Ectodermal cell (in vitro differentiated cells): ENCODE data around the gene ST6GAL2. TPM values are rescaled to one million over a fixed set of nuclear protein-coding genes. Genes with fewer than 3 reads are reported as not detected.

Experiments used
- H3K27ac ChIP-seq: 2 replicates; pipeline ENCODE4 v1.7.0; 2013; ENCODE audit warnings: mild to moderate bottlenecking, low read depth, low read length; ENCODE audit not compliant: insufficient read depth, poor library complexity, severe bottlenecking
- H3K27me3 ChIP-seq: 2 replicates; pipeline ENCODE4 v1.7.0; 2013; ENCODE audit warnings: mild to moderate bottlenecking, low read length; ENCODE audit not compliant: insufficient read depth, control insufficient read depth, poor library complexity, severe bottlenecking
- H3K36me3 ChIP-seq: one replicate; pipeline ENCODE4 v1.7.0; 2013; ENCODE audit warnings: low read length; ENCODE audit not compliant: control insufficient read depth, insufficient read depth
- H3K4me1 ChIP-seq: one replicate; pipeline ENCODE4 v1.7.0; 2013; ENCODE audit warnings: low read length; ENCODE audit not compliant: control insufficient read depth, insufficient read depth
- H3K4me3 ChIP-seq: 2 replicates; pipeline ENCODE4 v1.7.0; 2013; ENCODE audit warnings: low read depth, low read length, control low read depth; ENCODE audit not compliant: insufficient read depth
- H3K9me3 ChIP-seq: 2 replicates; pipeline ENCODE4 v1.7.0; 2013; ENCODE audit warnings: mild to moderate bottlenecking, low read length, moderate library complexity; ENCODE audit not compliant: control insufficient read depth
- WGBS, 2 experiments: methylation state at CpG; one replicate each; pipeline ENCODE4 v1.1.7; 2013; ENCODE audit warnings: missing lambda C conversion rate in 2 of 2; 5-methylcytosine and 5-hydroxymethylcytosine counted together
- polyA plus RNA-seq, 4 experiments: library from polyadenylated mRNA; stranded (reverse); fragments of 50-300 nt; gene quantifications; one replicate each; pipeline ENCODE4 v1.2.3, GENCODE V29; 2013

Gene ST6GAL2
- polyA plus RNA-seq (2013, experiment 1 of 4), result 16.1 TPM
- polyA plus RNA-seq (2013, experiment 2 of 4), result 19.8 TPM
- 10.3 TPM for polyA plus RNA-seq (2013, experiment 3 of 4)
- polyA plus RNA-seq (2013, experiment 4 of 4), result 12.7 TPM

- Histone ChIP-seq H3K4me3 (peak within 1 kb of the TSS; percentile 76), H3K9me3 (no peaks in the 10 kb centered on the region), H3K36me3 (no peaks in the 10 kb centered on the region), H3K4me1 (peaks cover 4% of the 10 kb centered on the region), H3K27me3 (peaks cover 62% of the 10 kb centered on the region), H3K27ac (peak within 1 kb of the TSS; percentile 5)
- 0% methylated on average over 118 of the region's 118 CpGs for WGBS, 2 experiments
Measured at GRCh38 chr2:106885971-106886915, at the start of gene ST6GAL2. Gene ST6GAL2, minus strand, starts transcription at chr2:106886167. Its CDS starts 42,190 bp downstream, at chr2:106843977.

DNA sequence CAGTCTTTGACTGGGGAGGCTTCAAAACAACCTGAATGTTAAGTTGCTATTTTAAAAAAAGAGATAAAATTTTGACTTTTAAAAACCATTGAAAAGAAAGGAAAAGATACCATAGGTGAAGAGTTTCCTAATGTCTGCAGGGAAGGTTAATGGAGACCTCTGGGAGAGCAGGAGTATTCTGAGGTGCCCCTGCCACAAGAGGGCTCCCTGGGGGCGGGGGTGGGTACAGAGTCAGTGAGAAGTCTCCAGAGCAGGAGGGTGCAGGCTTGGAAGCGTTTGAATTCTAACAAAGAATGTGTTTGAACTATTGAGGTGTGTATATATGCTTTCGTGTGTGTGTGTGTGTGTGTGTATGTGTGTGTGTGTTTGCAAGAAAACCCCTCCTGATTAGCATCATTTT, 46.7 kb upstream of the ST6GAL2 start:
- 86 to 90% methylated on average over 3 of the region's 3 CpGs for WGBS, 2 experiments
- no peaks in the 10 kb centered on the region for H3K36me3 ChIP-seq
- H3K4me3 ChIP-seq, result no peak overlapping the region
- H3K4me1 ChIP-seq, result no peaks in the 10 kb centered on the region
- no peaks in the 10 kb centered on the region for H3K9me3 ChIP-seq
- no peak overlapping the region for H3K27ac ChIP-seq
- H3K27me3 ChIP-seq, result no peaks in the 10 kb centered on the region

DNA sequence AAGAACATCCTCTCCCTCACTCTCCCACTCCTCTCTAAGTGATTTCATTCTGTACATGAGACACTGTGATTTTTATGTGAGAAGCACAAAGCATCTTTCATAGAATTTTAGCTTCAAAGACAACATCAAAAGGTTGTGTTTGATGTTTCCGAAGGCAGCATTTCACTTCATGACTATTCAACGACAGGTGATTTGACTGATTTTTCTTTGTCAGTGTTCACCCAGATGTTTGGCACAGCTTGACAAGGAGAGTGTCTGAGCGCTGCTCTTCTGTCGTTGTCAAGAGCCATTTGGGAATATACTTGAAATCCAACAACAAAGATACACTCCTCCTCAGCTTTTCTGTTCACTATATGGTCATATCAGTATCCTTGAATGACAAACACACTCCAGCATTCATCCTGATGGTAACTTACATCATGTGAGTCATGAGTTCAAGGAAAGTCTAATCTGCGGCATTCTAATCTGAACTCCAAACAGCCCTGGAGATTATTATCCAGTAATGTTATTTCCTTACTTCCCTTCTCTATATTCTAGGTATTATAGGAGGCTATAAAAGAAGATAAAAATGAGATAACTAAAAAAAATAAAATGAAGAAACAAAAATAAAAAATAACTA, 45.9 kb upstream of the ST6GAL2 start:
- no peak overlapping the region for H3K4me3 ChIP-seq
- no peaks in the 10 kb centered on the region for H3K4me1 ChIP-seq
- no peak overlapping the region for H3K27ac ChIP-seq
- WGBS, 2 experiments, result 93 to 96% methylated on average over 5 of the region's 5 CpGs
- H3K27me3 ChIP-seq, result no peaks in the 10 kb centered on the region
- H3K36me3 ChIP-seq, result no peaks in the 10 kb centered on the region
- no peaks in the 10 kb centered on the region for H3K9me3 ChIP-seq

- Histone ChIP-seq H3K27ac (no peak overlapping the region), H3K4me3 (no peak overlapping the region), H3K36me3 (no peaks in the 10 kb centered on the region), H3K27me3 (no peaks in the 10 kb centered on the region), H3K9me3 (no peaks in the 10 kb centered on the region), H3K4me1 (no peaks in the 10 kb centered on the region)
- 100% methylated on average over 1 of the region's 1 CpG for WGBS, 2 experiments
Measured at GRCh38 chr2:106921451-106921850, 35.5 kb upstream of the ST6GAL2 start.

DNA sequence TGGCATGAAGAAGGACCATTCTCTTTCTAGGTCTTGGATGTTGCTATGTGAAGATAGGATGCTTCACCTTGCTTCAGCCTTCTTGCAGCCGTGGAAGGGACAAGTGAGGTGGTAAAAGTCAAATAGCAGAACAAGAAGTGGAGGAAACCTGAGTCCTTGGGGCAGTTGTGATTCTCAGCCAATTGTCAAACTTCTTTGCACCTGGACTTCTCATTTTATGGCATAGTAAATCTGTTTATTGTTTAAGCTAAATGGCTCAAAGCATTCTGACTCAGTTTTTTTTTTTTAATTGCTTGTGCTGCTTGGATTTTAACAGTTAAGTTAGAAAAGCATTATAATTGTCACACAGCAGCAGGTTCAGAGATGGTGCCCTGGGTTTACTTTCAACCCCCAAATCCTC, 33.0 kb upstream of the ST6GAL2 start:
- 75 to 94% methylated on average over 1 of the region's 1 CpG for WGBS, 2 experiments
- Histone ChIP-seq H3K27me3 (no peaks in the 10 kb centered on the region), H3K27ac (no peak overlapping the region), H3K4me1 (no peaks in the 10 kb centered on the region), H3K4me3 (no peak overlapping the region), H3K36me3 (no peaks in the 10 kb centered on the region), H3K9me3 (no peaks in the 10 kb centered on the region)

DNA sequence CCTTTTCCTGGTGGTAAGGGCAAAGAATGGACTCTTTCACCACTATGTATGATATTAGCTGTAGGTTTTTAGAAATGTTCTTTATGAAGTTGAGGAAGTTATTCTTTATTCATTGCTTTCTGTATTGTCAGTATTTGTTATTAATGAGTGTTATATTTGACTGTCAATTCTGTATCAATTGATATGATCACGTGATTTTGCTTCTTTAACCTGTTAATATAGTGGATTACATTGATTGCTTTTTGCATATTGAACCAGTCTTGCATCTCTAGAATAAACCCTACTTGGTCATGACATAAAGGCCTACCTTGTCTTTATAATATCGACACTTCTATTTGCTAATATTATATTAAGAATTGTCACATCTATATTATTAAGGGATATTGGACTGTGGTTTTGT, 18.3 kb upstream of the ST6GAL2 start:
- H3K4me1 ChIP-seq, result no peaks in the 10 kb centered on the region
- WGBS, 2 experiments, result 100% methylated on average over 1 of the region's 2 CpGs
- H3K36me3 ChIP-seq, result no peaks in the 10 kb centered on the region
- H3K9me3 ChIP-seq, result no peaks in the 10 kb centered on the region
- no peak overlapping the region for H3K4me3 ChIP-seq
- no peak overlapping the region for H3K27ac ChIP-seq
- no peaks in the 10 kb centered on the region for H3K27me3 ChIP-seq

GRCh38 chr2:106899786-106900530, 14.0 kb upstream of the ST6GAL2 start:
- Histone ChIP-seq H3K4me3 (no peak overlapping the region), H3K9me3 (no peaks in the 10 kb centered on the region), H3K4me1 (no peaks in the 10 kb centered on the region), H3K27me3 (no peaks in the 10 kb centered on the region), H3K36me3 (no peaks in the 10 kb centered on the region), H3K27ac (no peak overlapping the region)
- 92 to 94% methylated on average over 7 of the region's 7 CpGs for WGBS, 2 experiments

DNA sequence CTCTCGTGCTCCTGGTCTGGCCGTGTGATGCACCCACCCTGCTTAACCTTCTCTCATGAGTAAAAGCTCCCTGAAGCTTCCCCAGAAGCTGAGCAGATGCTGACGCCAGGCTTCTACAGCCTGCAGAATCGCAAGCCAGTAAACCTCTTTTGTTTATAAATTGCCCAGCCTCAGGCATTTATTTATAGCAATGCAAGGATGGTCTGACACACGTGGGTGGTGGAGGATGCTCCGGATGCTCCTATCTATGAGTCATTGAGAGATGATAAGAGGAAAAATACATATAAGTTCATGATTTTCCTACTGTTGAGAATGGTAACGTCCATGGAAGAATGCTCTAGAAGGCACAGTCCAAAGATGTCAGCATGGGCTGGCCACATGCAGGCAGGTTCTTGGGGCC, 8.6 kb upstream of the ST6GAL2 start:
- Histone ChIP-seq H3K4me3 (no peak overlapping the region), H3K36me3 (no peaks in the 10 kb centered on the region), H3K27me3 (peaks cover 6% of the 10 kb centered on the region), H3K27ac (no peak overlapping the region), H3K9me3 (no peaks in the 10 kb centered on the region), H3K4me1 (no peaks in the 10 kb centered on the region)
- WGBS, 2 experiments, result 93 to 94% methylated on average over 7 of the region's 7 CpGs

DNA sequence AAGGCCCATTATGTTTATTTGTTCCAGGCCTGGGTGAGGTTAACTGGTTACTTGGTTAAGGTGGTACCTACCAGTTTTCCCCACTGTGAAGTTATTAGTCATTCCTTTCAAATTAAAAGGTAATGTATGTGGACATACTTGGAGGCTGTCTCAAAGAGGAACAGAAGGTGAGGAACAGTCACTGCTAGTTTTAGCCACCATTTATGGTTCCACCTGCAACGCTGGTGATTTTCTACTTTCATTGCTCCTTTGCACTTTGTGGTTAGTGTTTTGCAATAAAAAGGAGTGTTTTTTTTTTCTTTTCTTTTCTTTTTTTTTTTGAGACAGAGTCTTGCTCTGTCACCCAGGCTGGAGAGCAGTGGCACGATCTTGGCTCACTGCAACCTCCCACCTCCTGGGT, 6.1 kb upstream of the ST6GAL2 start:
- WGBS, 2 experiments, result 88 to 94% methylated on average over 2 of the region's 2 CpGs
- no peak overlapping the region for H3K27ac ChIP-seq
- H3K4me1 ChIP-seq, result no peaks in the 10 kb centered on the region
- H3K27me3 ChIP-seq, result peaks cover 18% of the 10 kb centered on the region
- H3K36me3 ChIP-seq, result no peaks in the 10 kb centered on the region
- no peak overlapping the region for H3K4me3 ChIP-seq
- H3K9me3 ChIP-seq, result no peaks in the 10 kb centered on the region

GRCh38 chr2:106890606-106891005, 4.6 kb upstream of the ST6GAL2 start:
- Histone ChIP-seq H3K9me3 (no peaks in the 10 kb centered on the region), H3K4me3 (no peak overlapping the region), H3K36me3 (no peaks in the 10 kb centered on the region), H3K4me1 (no peaks in the 10 kb centered on the region), H3K27me3 (peaks cover 33% of the 10 kb centered on the region), H3K27ac (no peak overlapping the region)
- WGBS, 2 experiments, result 41 to 45% methylated on average over 5 of the region's 5 CpGs
